Right atrium auricular region (tissue), 2 donors: ENCODE measurements around the gene LIN28A. TPM values are rescaled to one million over a fixed set of nuclear protein-coding genes. Genes with fewer than 3 reads are reported as not detected.

Experiments used
- DNase-seq: peaks from one replicate; pipeline ENCODE4 v3.0.0-alpha.2; 2019; ENCODE audit warnings: low spot score
- H3K27ac ChIP-seq, 2 donors: fragments of 200-600 bp; sonication (generic); 1 replicate in 1 of 2; 2 replicates in 1 of 2; pipeline ENCODE4 v1.5.1; 2016 to 2019
- H3K27me3 ChIP-seq, 2 donors: fragments of 200-600 bp; sonication (generic); one replicate each; pipeline versions ENCODE4 v1.5.1 to v1.6.0; 2017 to 2019
- H3K36me3 ChIP-seq: fragments of 200-600 bp; sonication (generic); one replicate; pipeline ENCODE4 v1.5.1; 2016
- H3K4me1 ChIP-seq, 2 donors: fragments of 200-600 bp; sonication (generic); one replicate each; pipeline versions ENCODE4 v1.5.1 to v1.6.0; 2017 to 2019
- H3K4me3 ChIP-seq, 2 donors: fragments of 200-600 bp; sonication (generic); 1 replicate in 1 of 2; 2 replicates in 1 of 2; pipeline ENCODE4 v1.5.1; 2017 to 2019; ENCODE audit warnings: mild to moderate bottlenecking in 1 of 2, moderate library complexity in 1 of 2
- H3K9me3 ChIP-seq, 2 donors: fragments of 200-600 bp; sonication (generic); one replicate each; pipeline ENCODE4 v1.5.1; 2019
- total RNA-seq, 2 donors: library from RNA; depleted of rRNA; stranded (reverse); fragments of >200 nt; gene quantifications; one replicate each; pipeline ENCODE4 v1.1.0, GENCODE V29; 2016
- TF ChIP-seq, protein P1 (sequence below), 2 donors: fragments of 200-600 bp; sonication (generic); IDR thresholded peaks; one replicate each; pipeline ENCODE4 v1.5.1; 2019; ENCODE audit warnings: antibody characterized with exemption in 2 of 2

Gene LIN28A
- total RNA-seq, 2 donors from 2014 or later = not detected

DNA sequence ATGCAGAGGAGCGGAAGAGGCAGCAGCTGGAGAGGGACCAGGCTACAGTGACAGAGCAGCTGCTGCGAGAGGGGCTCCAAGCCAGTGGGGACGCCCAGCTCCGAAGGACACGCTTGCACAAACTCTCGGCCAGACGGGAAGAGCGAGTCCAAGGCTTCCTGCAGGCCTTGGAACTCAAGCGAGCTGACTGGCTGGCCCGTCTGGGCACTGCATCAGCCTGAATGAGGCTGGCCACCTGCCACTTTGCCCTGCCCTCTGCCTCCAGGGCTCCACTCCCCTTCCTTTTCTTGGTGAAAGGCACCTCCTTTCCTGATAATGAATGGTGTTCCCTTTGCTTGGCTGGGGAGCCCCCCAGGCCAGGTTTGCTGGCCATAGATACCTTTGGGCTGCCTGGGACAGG, 58.3 kb downstream of the LIN28A start:
- H3K9me3 ChIP-seq = no peaks in the 10 kb centered on the region

DNA sequence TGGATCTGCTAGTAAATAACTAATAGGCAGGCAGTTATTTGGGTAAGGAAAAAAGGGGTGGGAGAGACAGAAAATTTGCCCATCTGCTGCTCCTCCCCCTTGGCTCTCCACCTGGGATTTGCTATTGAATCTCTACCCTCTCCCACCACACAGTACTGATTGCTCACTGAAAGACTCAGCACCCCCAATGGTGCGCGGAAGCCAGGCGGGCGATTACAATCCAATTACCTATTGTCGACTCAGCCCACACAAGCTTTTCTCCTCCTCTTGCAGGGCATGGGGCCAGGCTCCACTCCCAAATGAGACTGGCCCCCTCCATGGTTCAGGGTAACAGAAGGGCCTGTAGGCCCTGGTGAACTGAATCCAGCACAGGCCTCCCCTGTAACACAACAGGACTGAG, 58.9 kb downstream of the LIN28A start:
- H3K27me3 ChIP-seq = no peaks in the 10 kb centered on the region
- H3K4me3 ChIP-seq = no peak overlapping the region
- no peaks in the 10 kb centered on the region for H3K9me3 ChIP-seq
- H3K36me3 ChIP-seq = peaks cover 33% of the 10 kb centered on the region
- peaks cover 0 to 29% of the 10 kb centered on the region in 2 donors for H3K4me1 ChIP-seq
- no peak for DNase-seq
- TF ChIP-seq, protein P1, sequence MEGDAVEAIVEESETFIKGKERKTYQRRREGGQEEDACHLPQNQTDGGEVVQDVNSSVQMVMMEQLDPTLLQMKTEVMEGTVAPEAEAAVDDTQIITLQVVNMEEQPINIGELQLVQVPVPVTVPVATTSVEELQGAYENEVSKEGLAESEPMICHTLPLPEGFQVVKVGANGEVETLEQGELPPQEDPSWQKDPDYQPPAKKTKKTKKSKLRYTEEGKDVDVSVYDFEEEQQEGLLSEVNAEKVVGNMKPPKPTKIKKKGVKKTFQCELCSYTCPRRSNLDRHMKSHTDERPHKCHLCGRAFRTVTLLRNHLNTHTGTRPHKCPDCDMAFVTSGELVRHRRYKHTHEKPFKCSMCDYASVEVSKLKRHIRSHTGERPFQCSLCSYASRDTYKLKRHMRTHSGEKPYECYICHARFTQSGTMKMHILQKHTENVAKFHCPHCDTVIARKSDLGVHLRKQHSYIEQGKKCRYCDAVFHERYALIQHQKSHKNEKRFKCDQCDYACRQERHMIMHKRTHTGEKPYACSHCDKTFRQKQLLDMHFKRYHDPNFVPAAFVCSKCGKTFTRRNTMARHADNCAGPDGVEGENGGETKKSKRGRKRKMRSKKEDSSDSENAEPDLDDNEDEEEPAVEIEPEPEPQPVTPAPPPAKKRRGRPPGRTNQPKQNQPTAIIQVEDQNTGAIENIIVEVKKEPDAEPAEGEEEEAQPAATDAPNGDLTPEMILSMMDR (IDR thresholded peaks at IDR 0.05) = no peak
- no peak overlapping the region for H3K27ac ChIP-seq

More for the DNA sequence above, 58.3 kb downstream of the LIN28A start:
- H3K27me3 ChIP-seq = no peaks in the 10 kb centered on the region
- no peak overlapping the region for H3K27ac ChIP-seq
- no peak overlapping the region for H3K4me3 ChIP-seq
- TF ChIP-seq, protein P1 (IDR thresholded peaks at IDR 0.05) = no peak
- H3K4me1 ChIP-seq = peaks cover 0 to 26% of the 10 kb centered on the region in 2 donors
- peaks cover 33% of the 10 kb centered on the region for H3K36me3 ChIP-seq
- DNase-seq = no peak

DNA sequence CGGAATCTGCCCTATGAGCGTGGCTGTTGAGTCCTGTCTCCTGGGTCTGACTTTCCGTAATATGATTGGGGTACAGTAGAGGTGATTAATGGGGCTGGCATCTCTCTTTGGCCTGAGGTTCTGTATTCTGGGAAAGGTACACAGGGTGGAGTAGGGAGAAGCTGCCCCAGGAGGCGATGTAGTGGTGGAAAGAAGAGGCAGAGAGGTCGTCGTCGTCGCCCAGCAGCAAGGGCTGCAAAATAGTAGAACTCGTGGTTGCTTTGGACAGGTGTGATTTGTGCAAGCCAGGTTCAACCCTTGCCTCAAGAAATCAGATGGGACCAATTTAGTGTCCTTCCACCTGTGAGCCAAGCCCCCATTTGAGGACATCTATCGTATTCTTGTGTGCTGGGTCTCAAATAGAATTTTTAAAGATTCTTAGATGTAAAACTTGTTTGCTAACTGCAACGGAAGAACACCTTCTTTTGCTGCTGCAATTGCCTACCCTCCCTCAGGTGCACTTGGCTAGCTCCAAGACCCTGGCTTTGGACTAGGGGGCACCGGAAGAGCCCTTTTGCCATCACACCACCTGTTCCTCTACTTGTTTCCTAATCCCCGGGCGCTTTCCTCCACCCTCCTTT, 60.4 kb downstream of the LIN28A start:
- Histone ChIP-seq H3K36me3 (peaks cover 28% of the 10 kb centered on the region), H3K27ac (no peak overlapping the region), H3K27me3 (no peaks in the 10 kb centered on the region), H3K4me1 (peaks cover 0 to 29% of the 10 kb centered on the region in 2 donors), H3K4me3 (peak overlapping the region in 1 of 2 donors; percentile 98), H3K9me3 (no peaks in the 10 kb centered on the region)
- DNase-seq = no peak
- TF ChIP-seq, protein P1 (IDR thresholded peaks at IDR 0.05) = no peak

DNA sequence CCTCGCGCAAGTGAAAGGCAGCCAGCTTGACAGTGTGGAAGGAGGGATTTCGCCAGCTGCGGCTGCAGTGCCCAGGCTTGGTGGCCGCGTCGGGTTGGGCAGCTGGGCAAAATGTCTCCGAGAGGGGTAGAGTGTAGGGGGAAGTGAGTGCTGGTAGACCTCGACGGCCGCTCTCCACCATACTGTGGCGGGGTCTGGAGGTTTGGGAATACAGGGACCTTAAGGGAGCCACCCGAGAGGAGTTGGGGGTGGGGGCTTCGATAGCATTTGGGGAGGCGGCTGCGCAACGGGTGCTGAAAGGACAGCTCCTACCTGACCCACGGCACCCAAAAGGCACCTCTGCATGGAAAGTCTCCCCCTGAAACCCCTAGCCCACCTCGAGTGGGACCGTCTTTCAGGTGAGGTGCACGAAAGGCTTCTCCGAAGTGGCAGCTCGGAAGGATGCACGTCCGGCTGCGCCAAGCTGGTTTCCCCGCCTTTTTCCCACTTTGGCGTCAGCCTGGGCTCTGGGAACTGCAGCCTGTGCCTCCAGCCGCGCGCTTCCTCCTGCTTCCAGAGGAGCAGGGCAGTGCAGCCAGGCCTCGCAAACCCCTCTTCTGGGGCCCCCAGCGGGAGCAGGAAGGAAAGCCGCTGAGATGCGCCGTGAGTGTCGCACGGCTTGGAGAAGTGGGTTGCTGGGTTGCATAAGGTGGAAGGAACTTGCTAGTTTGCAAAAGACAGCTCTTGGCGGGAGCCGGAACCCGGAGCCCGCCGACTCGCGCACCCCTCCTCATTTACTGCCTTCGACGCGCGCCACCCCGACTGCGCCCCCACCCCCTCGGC, 61.1 kb downstream of the LIN28A start:
- peak; percentile 77 for DNase-seq
- Histone ChIP-seq H3K27me3 (no peaks in the 10 kb centered on the region), H3K9me3 (no peaks in the 10 kb centered on the region), H3K36me3 (peaks cover 33% of the 10 kb centered on the region), H3K4me1 (peaks cover 0 to 29% of the 10 kb centered on the region in 2 donors), H3K4me3 (peak overlapping the region; percentile 98 to 100), H3K27ac (peak overlapping the region; percentile 100)
- TF ChIP-seq, protein P1 (IDR thresholded peaks at IDR 0.05) = no peak

DNA sequence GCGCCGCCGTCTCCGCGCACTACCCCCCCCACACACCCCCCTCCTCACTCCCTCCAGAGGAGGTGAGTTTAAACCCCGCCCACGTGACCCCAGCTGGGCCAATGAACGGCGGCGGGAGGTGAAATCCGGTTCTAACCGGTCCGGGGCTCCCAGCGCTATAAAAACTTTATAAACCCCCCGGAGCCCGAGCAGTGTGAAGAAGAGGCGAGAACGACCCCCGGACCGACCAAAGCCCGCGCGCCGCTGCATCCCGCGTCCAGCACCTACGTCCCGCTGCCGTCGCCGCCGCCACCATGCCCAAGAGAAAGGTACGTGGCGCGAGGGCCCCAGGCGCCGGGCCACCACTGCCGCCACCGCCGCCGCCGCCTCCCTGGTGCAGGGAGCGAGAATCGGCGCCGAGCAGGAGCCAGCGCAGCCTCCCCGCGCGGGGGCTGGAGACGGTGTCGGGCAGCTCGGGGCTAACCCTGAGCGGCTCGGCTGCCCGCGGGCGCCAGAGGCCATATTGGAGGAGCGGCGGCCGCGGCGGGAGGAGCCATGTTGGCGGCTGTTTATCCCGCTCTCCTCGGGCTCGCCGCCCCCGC, 61.8 kb downstream of the LIN28A start, which contains the start of gene HMGN2:
TSS of gene HMGN2 (plus strand) at position 121 of the 581 bp plus-strand sequence. CDS start at position 294, 173 bp downstream.
- TF ChIP-seq, protein P1 (IDR thresholded peaks at IDR 0.05) = no peak
- Histone ChIP-seq H3K27ac (peak within 1 kb of the TSS; percentile 100), H3K9me3 (no peaks in the 10 kb centered on the region), H3K4me1 (peaks cover 0 to 29% of the 10 kb centered on the region in 2 donors), H3K27me3 (no peaks in the 10 kb centered on the region), H3K36me3 (peaks cover 38% of the 10 kb centered on the region), H3K4me3 (peak within 1 kb of the TSS; percentile 98 to 100)
- peak; percentile 90 for DNase-seq
